Effector CD8-positive, alpha-beta T cell (primary cell): ENCODE results near the gene LAMTOR2.
"Not testable (repeated sequence)": the region's sequence is repeated elsewhere in the genome, so short reads cannot be mapped to it uniquely, and the experiment has no call there.

Source experiments
- DNase-seq: peaks from one replicate; lab custom pipeline; 2025; lab: John Stamatoyannopoulos, UW

Gene LAMTOR2

GRCh38 chr1:156052862-156053767 lies 1.5 kb upstream of the LAMTOR2 start:
- peak; percentile 68 for DNase-seq

DNA sequence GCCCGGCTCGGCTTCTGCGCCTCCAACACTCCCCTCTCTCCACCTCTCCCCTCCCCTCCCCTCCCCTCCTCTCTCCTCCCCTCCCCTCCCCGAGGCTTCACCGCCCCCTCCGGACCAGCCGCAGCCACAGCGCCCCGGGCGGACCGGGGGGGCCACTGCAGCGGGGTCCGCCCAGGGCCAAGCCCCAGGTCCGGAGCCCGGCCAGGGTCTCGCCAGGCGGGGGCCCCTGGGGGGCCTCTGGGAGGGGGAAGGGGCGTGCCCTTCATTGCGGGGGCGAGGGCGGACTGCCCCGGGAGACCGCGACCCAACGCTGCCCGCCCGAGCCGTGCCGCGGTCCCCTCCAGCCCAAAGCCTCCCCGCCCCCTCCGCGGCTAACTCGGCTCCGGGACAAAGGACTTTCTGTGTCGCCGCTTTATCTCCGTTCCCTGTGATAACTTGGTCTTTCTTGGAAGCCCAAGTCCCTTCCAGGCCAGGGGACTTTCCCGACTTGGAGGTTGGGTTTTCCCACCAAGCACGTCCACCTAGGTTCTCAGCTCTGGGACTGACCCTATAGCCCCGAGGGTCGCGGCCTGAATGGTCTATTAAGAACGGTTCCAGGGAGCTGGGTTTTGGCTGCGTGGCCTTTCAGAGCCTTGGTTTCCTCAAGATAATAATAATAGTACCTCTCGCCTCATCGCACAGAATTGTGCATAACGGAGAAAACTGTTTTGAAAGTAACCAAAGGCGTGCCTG lies 648 bp upstream of the LAMTOR2 start, which contains the start of gene UBQLN4:
UBQLN4 (minus strand) TSS at position 31 of the 732 bp plus-strand sequence. CDS start 97 bp downstream, outside the sequence.
- DNase-seq = peak; percentile 66

DNA sequence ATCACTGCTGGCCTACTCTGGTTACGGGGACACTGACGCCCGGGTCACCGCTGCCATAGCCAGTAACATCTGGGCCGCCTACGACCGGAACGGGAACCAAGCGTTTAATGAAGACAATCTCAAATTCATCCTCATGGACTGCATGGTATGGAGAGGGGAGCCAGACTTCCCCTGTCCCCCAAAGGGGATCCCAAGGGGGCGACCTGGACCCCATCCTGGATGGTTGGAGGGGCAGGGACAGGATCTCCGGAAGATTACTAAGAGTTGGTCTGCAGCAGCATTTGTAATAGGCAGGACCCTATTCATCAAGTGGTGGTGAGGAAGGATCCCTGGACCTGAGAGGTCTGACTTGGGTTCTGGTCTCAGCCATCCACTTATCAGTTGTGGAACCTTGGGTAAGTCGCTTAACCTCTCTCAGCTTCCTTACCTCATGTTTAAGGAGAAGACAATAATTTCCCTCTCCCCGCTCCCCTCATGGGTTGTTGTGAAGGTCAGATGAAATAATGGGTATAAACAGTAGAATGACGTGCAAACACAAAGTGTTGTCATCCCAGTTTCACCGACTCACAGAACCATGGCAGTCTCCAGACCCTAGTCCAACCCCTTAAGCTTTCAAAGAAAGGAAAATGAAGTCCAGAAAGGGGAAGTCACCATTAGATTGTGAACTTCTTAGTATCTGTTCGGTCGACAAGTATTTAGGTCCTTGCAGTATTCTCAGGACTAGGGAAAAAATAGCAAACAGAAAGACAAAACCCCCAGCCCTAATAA lies 883 bp downstream of the LAMTOR2 start:
- no peak for DNase-seq

- DNase-seq = no peak
These were observed 1.8 kb downstream of the LAMTOR2 start for GRCh38 chr1:156056326-156056849.

- DNase-seq = no peak
These were observed 6.5 kb downstream of the LAMTOR2 start, which contains the start of gene RAB25 for GRCh38 chr1:156060937-156061636. Gene RAB25 (plus strand): TSS chr1:156061160. CDS start chr1:156061401, 241 bp downstream.

DNA sequence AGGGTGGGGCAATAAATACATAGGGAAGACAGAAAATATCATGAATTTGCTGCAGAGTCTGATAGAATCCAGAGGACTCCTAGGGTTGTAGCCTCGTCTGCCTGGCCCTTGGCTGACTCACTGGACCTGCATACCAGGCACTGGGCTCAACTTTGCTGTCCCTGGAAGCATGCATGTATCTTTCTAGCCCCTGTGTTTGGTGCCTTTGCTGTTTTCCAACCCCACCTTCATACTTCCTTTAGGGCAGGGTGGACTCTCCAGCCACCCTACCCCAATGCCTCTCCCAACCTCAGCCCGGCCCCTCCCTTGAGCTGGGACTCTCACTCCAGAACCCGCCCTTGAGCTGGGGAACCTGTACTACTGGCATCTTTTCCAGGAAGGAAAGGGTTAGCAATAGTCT lies 7.6 kb downstream of the LAMTOR2 start:
- DNase-seq = no peak

DNA sequence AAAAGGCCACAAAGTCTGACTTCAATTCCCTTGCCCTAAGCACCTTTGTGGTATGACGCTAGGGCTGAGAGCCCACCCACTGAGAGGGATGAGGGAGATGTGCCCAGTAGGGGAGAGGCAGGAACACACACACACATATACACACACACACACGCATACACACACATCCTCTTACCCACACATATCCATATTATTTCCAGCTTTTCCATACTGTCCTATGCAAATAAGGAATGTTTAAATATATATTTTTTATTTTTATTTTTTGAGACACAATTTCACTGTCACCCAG lies 9.4 kb downstream of the LAMTOR2 start:
- DNase-seq = no peak

DNA sequence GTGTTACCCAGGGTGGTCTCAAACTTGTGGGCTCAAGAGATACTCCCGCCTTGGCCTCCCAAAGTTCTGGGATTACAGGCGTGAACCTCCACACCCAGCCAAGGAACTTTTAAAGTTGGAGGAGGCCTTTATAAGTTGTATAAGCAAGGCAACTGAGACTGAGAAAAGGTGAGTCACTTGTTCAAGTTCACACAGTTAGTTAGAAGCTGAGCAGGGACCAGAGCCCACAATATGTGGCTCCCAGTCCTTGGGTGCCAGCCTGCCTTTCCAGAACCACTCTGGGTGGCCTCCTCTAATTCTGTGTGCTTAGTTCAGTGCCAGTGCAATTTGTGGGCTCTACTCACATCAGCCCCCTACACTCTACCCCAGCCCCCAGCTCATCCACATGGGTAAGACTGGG lies 10.0 kb downstream of the LAMTOR2 start:
- no peak for DNase-seq

DNA sequence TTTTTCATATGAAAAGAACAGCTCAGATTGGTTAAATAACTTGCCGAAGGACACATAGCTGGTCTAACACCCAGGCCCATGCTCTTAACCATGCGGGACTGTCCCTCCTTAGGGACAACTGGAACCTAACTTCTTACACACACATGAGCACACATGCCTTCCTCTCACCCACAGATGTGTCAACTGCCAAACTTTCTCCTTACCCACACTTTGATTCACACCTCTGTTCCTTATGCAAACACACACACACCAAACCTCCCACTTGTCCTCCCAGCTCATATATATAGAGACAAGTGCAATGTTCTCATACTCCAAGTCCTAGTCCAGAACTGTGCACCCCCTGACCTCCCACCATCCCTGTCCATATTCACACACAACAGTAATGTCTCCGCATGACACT lies 10.6 kb downstream of the LAMTOR2 start:
- no peak for DNase-seq

DNA sequence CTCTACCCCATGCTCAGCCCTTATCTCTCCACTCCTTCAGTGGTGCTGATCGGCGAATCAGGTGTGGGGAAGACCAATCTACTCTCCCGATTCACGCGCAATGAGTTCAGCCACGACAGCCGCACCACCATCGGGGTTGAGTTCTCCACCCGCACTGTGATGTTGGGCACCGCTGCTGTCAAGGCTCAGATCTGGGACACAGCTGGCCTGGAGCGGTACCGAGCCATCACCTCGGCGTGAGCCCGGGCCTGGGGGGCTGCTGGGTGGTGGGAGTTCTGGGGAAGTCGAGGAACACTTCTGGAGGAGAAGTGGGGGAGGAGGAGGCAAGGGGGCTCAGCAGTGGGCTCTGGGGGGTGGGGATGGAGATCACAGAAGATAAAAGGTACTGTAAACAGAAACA lies 11.3 kb downstream of the LAMTOR2 start:
- no peak for DNase-seq

DNA sequence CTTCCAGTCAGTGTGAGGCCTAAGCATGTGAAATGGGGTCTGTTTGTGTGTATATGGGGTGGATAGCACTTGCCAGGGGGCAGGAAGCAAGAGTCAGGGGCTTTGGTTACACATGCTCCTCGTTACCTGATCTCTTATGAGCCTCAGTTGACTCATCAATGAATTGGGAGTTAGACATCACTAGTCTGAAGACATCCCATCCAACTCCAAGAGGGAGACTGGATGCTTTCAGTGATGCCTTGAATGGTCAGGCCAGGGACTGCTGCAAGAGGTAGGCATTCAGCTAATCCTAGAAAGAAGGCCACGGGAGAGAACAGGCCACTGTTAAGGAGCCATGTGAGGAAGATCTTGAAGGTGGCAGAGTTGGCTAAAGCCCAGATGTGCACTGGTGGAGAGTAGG lies 12.7 kb downstream of the LAMTOR2 start:
- DNase-seq = no peak

GRCh38 chr1:156069490-156070455 lies 15.2 kb downstream of the LAMTOR2 start:
- no peak for DNase-seq

DNA sequence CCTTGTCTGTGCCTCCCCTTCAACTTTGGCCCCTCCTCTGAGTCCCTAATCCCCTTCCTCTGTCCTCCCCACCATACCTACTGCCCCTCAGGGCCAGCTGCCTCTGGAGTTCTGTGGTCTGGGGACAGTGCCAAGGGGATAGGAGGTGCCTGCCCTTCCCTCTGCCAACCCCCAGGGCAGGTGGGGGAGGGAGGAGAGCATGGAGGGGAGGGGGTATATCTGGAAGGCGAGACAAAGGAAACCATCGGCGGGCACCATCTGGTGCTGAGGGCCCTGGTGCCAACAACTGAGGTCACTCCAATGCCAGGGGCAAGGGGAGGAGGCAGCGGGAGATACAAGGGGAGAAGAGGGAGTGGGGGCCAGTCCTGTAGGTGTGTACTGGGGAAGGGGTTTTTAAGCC lies 16.0 kb downstream of the LAMTOR2 start:
- DNase-seq = no peak

- not testable (repeated sequence) for DNase-seq
These were observed 16.8 kb downstream of the LAMTOR2 start for GRCh38 chr1:156071332-156071816.

- DNase-seq = no peak
These were observed 17.7 kb downstream of the LAMTOR2 start for GRCh38 chr1:156072251-156072650.

DNA sequence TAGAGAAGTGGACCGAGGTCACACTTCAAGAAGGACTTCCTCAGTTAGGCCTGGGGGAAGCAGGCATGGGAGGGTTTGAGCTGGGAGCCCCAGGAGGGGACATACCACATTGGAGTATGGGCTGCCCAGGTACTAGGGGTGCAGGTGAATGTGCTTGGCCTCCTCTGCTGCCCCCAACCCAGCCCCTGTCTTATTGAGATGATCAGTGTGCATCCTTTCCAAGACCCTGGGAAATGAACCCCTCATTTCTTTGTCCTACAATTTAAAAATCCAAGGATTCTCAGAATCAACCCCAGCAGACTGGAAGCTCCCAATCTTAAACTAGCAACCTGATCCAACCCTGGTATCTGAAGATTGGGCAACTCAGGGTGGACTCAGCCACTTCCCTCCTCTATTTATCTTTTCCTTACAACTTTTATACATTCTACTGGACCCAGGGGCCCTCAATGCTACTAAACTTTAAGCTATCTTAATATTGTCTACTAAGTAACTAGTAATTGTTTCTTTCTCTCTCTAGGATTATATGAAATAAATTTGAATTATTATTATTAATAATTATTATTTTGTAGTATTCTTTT lies 18.6 kb downstream of the LAMTOR2 start:
- DNase-seq = no peak

DNA sequence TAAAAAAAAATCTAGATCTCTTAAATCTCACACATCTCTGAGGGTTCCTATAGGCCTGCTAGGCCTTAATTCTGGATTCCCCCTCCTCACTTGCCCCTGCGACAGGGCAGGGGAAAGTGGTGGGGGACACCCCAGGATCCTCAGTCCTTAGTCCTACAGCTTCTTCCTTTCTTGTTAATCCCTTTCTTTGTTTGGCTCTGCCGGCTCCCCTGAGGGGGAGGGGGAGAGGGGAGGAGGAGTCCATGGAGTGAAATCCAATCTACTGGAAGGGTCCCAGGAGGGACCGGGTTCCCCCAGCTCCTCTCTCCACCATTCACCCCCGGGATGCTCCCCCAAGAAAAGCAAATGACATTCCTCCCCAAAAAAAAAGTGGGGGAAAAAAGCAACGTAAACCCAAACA lies 19.2 kb downstream of the LAMTOR2 start:
- DNase-seq = no peak

DNA sequence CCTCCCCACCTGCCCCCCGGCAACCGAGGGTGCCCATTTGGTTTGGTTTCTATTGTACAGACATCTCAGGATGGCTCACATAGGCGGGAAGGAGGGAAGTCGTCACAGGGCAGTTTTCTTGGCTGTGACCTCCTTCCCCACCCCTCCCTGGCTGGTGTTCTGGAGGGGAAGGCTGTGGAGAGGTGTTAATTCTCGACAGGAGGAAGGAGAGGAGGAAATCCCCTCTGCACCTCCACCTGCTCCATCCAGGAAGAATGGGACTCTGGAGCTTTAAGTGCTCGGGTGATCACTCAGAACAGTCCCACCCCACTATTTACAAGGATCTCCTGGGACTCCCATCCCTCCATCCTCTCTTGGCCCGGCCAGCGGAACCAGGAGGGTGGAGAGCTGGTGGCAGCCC lies 20.1 kb downstream of the LAMTOR2 start:
- no peak for DNase-seq

DNA sequence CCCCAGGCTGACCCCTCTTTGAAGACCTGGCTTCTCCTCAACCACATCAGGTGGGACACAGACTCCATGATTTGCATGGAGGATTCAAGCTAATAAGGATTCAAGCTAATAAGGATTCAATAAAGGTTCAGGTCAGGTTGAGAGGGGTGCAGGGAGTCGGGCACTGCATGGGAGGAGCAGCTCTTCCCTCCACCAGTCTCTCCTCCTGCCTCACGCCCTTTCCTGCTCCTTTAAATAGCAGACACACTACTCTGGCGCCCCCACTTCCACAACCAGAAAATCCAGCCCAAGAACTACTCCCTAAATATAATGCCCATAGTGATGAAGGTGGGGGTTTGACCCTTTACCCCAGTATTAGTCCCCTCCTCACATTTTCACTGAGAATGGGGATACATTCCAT lies 20.6 kb downstream of the LAMTOR2 start:
- DNase-seq = no peak

DNA sequence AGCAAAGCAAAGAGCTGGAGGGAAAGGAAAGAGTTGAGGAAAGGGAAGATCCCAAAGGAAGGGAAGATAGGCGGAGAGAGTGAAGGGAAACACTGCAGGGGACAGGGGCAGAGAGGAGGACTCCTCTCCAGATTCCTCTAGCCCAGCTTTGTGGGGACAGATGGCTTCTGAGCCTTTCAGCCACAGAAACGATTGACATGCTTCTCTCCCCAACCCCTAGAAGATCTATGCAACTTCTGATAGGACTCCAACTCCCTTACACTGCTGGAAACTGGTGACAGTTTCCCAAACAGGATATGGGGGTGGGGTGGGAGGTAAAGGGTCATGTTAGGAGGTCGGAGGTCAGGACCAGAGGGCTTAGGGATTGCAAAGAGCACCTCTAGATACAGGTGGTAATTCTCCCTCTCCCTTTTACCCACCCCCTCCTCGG lies 21.2 kb downstream of the LAMTOR2 start:
- DNase-seq = no peak
